Prostate gland (tissue), 2 donors: Measurements from ENCODE around the gene ECHS1.

Source experiments
- CTCF ChIP-seq, 4 experiments: fragments of 200-600 bp in 2 of 4; fragments of 450-650 bp in 2 of 4; sonication (generic) in 2 of 4; IDR thresholded peaks; 1 replicate in 3 of 4; 2 replicates in 1 of 4; pipeline ENCODE4 v1.5.1; 2016 to 2019; ENCODE audit warnings: antibody characterized with exemption in 4 of 4, mild to moderate bottlenecking in 2 of 4, moderate library complexity in 2 of 4
- POLR2A ChIP-seq: fragments of 450-650 bp; IDR thresholded peaks from one replicate; pipeline ENCODE4 v1.6.1; 2016; ENCODE audit warnings: antibody characterized with exemption, mild to moderate bottlenecking
- POLR2AphosphoS5 ChIP-seq: sonication (generic); formaldehyde crosslinking; IDR thresholded peaks from one replicate; pipeline ENCODE4 v1.6.1; 2017; ENCODE audit warnings: antibody characterized with exemption

GRCh38 chr10:133313192-133313591 lies 60.0 kb downstream of the ECHS1 start:
- TF ChIP-seq POLR2A (no peak), CTCF (IDR thresholded peaks at IDR 0.05) (no peak), POLR2AphosphoS5 (no peak)
